ENCODE data around the gene PAPPA. TPM values are rescaled to one million over a fixed set of nuclear protein-coding genes. Genes with fewer than 3 reads are reported as not detected.

Gene PAPPA
- total RNA-seq, 1 donor from 2014 or later: 2.9 TPM

- ATAC-seq (no peak), DNase-seq (no peak)
- no peaks in the 10 kb centered on the region for H3K4me1 ChIP-seq
- intact Hi-C loops (cut with DNase I): no loop called here
- no peak overlapping the region for H3K4me3 ChIP-seq
- H3K27ac ChIP-seq: no peak overlapping the region
- H3K27me3 ChIP-seq: no peaks in the 10 kb centered on the region
- no peak for TF ChIP-seq CTCF (IDR thresholded peaks at IDR 0.05)
- no peaks in the 10 kb centered on the region for H3K36me3 ChIP-seq
- H3K9me3 ChIP-seq: no peaks in the 10 kb centered on the region
Measured at GRCh38 chr9:116137581-116137980, 16.0 kb upstream of the PAPPA start.

GRCh38 chr9:116141864-116142561 is 11.6 kb upstream of the PAPPA start:
- TF ChIP-seq CTCF (IDR thresholded peaks at IDR 0.05): no peak
- ATAC-seq: no peak
- intact Hi-C loops (cut with DNase I): no loop called here

GRCh38 chr9:116142706-116143492 is 10.7 kb upstream of the PAPPA start:
- Histone ChIP-seq H3K4me3 (no peak overlapping the region), H3K36me3 (no peaks in the 10 kb centered on the region), H3K9me3 (no peaks in the 10 kb centered on the region), H3K4me1 (no peaks in the 10 kb centered on the region), H3K27me3 (no peaks in the 10 kb centered on the region), H3K27ac (no peak overlapping the region)
- ATAC-seq: no peak
- TF ChIP-seq CTCF (IDR thresholded peaks at IDR 0.05): no peak
- intact Hi-C loops (cut with DNase I): no loop called here
- no peak for DNase-seq

More at GRCh38 chr9:116141864-116142561, 11.6 kb upstream of the PAPPA start:
- no peak for DNase-seq
- Histone ChIP-seq H3K27me3 (no peaks in the 10 kb centered on the region), H3K4me1 (no peaks in the 10 kb centered on the region), H3K27ac (no peak overlapping the region), H3K36me3 (no peaks in the 10 kb centered on the region), H3K9me3 (no peaks in the 10 kb centered on the region), H3K4me3 (no peak overlapping the region)

GRCh38 chr9:116144038-116144437 is 9.6 kb upstream of the PAPPA start:
- Histone ChIP-seq H3K9me3 (no peaks in the 10 kb centered on the region), H3K4me3 (no peak overlapping the region), H3K36me3 (no peaks in the 10 kb centered on the region), H3K27me3 (no peaks in the 10 kb centered on the region), H3K27ac (no peak overlapping the region), H3K4me1 (no peaks in the 10 kb centered on the region)
- ATAC-seq: no peak
- intact Hi-C loops (cut with DNase I): no loop called here
- DNase-seq: no peak
- TF ChIP-seq CTCF (IDR thresholded peaks at IDR 0.05): no peak

GRCh38 chr9:116144555-116144954 is 9.0 kb upstream of the PAPPA start:
- ATAC-seq (no peak), DNase-seq (no peak)
- Histone ChIP-seq H3K36me3 (no peaks in the 10 kb centered on the region), H3K9me3 (no peaks in the 10 kb centered on the region), H3K27ac (no peak overlapping the region), H3K4me3 (no peak overlapping the region), H3K27me3 (no peaks in the 10 kb centered on the region), H3K4me1 (no peaks in the 10 kb centered on the region)
- intact Hi-C loops (cut with DNase I): no loop called here
- TF ChIP-seq CTCF (IDR thresholded peaks at IDR 0.05): no peak

All from upper lobe of right lung (tissue), 1 donor.